Measurements from ENCODE around the gene ZNF423. TPM values are rescaled to one million over a fixed set of nuclear protein-coding genes. Genes with fewer than 3 reads are reported as not detected.

The ZNF423 gene
- total RNA-seq, 1 experiment from 2014 or later, result 0.49 TPM

- intact Hi-C loops (cut with micrococcal nuclease; ENCODE audit: unreplicated experiment), result no loop called here
- CTCF ChIA-PET, result no interaction called here
- Histone ChIP-seq H3K27me3 (ENCODE audit: control insufficient read depth, insufficient read depth, low read length) (no peaks in the 10 kb centered on the region; the same call in 1 of the 2 replicates), H3K36me3 (ENCODE audit: control insufficient read depth, insufficient read depth, low read length) (no peaks in the 10 kb centered on the region), H3K4me3 (ENCODE audit: low read depth in 2 of 2, low read length in 2 of 2) (no peak overlapping the region), H3K4me1 (ENCODE audit: control insufficient read depth, insufficient read depth, low read length) (no peaks in the 10 kb centered on the region), H3K27ac (ENCODE audit: low read length) (no peak overlapping the region), H3K9me3 (ENCODE audit: control insufficient read depth, insufficient read depth, low read depth, low read length) (no peaks in the 10 kb centered on the region)
- DNase-seq (ENCODE audit: low read depth, low spot score) (no peak), ATAC-seq (no peak)
- BruUV-seq (replicated peaks), result no TSS peak
- POLR2A ChIA-PET, result no interaction called here
- in situ Hi-C loops (cut with HindIII; ENCODE audit: low pct_unique_long_range_greater_than_20kb, low sequenced_read_pairs), result no loop called here
- TF ChIP-seq POLR2AphosphoS5 (IDR thresholded peaks at IDR 0.05; ENCODE audit: low read depth, low read length) (no peak), TCF7L2 (IDR thresholded peaks at IDR 0.05; ENCODE audit: low read depth, low read length) (no peak), CTCF (IDR thresholded peaks at IDR 0.05) (no peak), SIN3A (IDR thresholded peaks at IDR 0.05; ENCODE audit: borderline replicate concordance, insufficient read depth, low read depth, low read length) (no peak), REST (IDR thresholded peaks at IDR 0.05; ENCODE audit: insufficient read depth in 1 of 2, low read depth in 2 of 2, low read length in 1 of 2) (no peak)
These were observed 360.1 kb downstream of the ZNF423 start for GRCh38 chr16:49495596-49496355.

DNA sequence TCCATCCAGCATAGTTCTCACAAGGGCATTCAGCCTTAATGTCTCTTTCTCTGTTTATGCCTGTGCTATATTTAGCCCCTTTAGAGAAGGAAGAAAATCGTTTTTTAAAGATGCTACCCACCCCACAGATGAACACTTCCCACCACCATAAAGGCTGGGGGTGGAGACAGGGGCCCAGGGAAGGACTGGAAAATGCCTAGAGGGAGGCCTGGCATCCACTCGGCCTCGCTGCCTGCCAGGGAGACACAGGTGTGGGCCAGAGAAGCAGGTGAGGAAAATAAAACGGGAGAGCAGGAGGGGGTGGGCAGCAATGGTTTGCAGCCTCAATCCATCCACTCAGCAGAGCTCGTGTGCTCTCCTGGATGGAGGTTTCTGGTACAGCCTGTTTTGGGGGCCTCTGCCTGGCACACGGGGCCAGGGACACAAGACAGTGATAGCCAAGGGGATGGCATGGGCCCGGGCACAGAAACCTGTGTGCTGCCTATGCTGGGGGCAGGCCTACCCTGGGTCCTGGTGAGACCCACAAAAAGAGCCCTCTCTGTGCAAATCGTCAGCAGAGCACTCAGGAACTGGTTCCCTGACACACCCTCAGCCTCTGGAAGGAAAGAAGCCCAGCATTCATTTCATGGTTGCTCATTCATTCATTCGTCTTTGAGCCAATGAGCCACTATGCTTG, 360.9 kb downstream of the ZNF423 start:
- POLR2A ChIA-PET, result no interaction called here

More for the DNA sequence above, 360.9 kb downstream of the ZNF423 start:
- no TSS peak for BruUV-seq (replicated peaks)
- DNase-seq (ENCODE audit: low read depth, low spot score), result no peak
- intact Hi-C loops (cut with micrococcal nuclease; ENCODE audit: unreplicated experiment), result loop anchor here (5.0 kb wide), 1 partner anchor 97 kb away; no protein-coding TSS in a partner anchor
- TF ChIP-seq TCF7L2 (IDR thresholded peaks at IDR 0.05; ENCODE audit: low read depth, low read length) (no peak), POLR2AphosphoS5 (IDR thresholded peaks at IDR 0.05; ENCODE audit: low read depth, low read length) (no peak)
- H3K9me3 ChIP-seq (ENCODE audit: control insufficient read depth, insufficient read depth, low read depth, low read length), result no peaks in the 10 kb centered on the region
- no peaks in the 10 kb centered on the region for H3K36me3 ChIP-seq (ENCODE audit: control insufficient read depth, insufficient read depth, low read length)
- no peaks in the 10 kb centered on the region; the same call in 1 of the 2 replicates for H3K27me3 ChIP-seq (ENCODE audit: control insufficient read depth, insufficient read depth, low read length)
- no peaks in the 10 kb centered on the region for H3K4me1 ChIP-seq (ENCODE audit: control insufficient read depth, insufficient read depth, low read length)
- CTCF ChIA-PET, result no interaction called here
- in situ Hi-C loops (cut with HindIII; ENCODE audit: low pct_unique_long_range_greater_than_20kb, low sequenced_read_pairs), result no loop called here
- no peak overlapping the region for H3K27ac ChIP-seq (ENCODE audit: low read length)
- no peak overlapping the region for H3K4me3 ChIP-seq (ENCODE audit: low read depth in 2 of 2, low read length in 2 of 2)
- no peak for ATAC-seq
